RWPE1 (cell line): ENCODE data around the gene SCAPER.
"Not testable (repeated sequence)": the region's sequence is repeated elsewhere in the genome, so short reads cannot be mapped to it uniquely, and the experiment has no call there.

Experiments used
- CTCF ChIA-PET: fragments of 350-600 bp; sonication (Branson Sonifier 250); formaldehyde crosslinking; extraction: SDS; loops from one replicate; lab custom pipeline; 2021; lab: Yijun Ruan, JAX
- POLR2A ChIA-PET: fragments of 400-600 bp; formaldehyde crosslinking; extraction: SDS; loops from one replicate; lab custom pipeline; 2020; ENCODE audit warnings: antibody characterized with exemption; ENCODE audit not compliant: low non-redundant PET; lab: Yijun Ruan, JAX
- DNase-seq: peaks from one replicate; pipeline ENCODE4 v3.0.0; 2012; ENCODE audit warnings: low spot score
- H3K27ac ChIP-seq: fragments of 450-650 bp; 2 replicates; pipeline ENCODE4 v1.5.1; 2017
- TF ChIP-seq, protein P1 (sequence below): fragments of 450-650 bp; conservative IDR thresholded peaks from 2 replicates; pipeline ENCODE4 v1.5.1; 2017; ENCODE audit warnings: low read depth, mild to moderate bottlenecking

The SCAPER gene

DNA sequence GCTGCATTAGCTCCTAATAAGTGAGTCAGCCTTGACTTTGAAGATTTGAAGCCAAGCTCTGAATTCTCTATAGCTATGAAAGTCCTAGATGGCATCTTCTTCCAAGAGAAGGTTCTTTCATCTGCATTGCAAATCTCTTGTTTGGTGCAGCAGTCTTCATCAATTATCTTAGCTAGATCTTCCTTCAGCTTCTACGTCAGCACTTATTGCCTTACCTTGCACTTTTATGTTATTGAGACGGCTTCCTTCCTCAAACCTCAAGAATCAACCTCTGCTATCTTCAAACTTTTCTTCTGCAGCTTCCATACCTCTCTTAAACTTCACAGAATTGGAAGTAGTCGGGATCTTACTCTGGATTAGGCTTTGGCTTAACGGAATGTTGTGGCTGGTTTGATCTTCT is 167.6 kb downstream of the SCAPER start:
- DNase-seq = no peak
- ChIA-PET POLR2A (no interaction called here), CTCF (interaction anchor here (0.6 to 0.7 kb wide), 3 partner anchors 30 to 780 kb away, joined by 4 to 8 read pairs (median 5); no protein-coding TSS in a partner anchor)
- H3K27ac ChIP-seq = no peak overlapping the region
- TF ChIP-seq, protein P1, sequence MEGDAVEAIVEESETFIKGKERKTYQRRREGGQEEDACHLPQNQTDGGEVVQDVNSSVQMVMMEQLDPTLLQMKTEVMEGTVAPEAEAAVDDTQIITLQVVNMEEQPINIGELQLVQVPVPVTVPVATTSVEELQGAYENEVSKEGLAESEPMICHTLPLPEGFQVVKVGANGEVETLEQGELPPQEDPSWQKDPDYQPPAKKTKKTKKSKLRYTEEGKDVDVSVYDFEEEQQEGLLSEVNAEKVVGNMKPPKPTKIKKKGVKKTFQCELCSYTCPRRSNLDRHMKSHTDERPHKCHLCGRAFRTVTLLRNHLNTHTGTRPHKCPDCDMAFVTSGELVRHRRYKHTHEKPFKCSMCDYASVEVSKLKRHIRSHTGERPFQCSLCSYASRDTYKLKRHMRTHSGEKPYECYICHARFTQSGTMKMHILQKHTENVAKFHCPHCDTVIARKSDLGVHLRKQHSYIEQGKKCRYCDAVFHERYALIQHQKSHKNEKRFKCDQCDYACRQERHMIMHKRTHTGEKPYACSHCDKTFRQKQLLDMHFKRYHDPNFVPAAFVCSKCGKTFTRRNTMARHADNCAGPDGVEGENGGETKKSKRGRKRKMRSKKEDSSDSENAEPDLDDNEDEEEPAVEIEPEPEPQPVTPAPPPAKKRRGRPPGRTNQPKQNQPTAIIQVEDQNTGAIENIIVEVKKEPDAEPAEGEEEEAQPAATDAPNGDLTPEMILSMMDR = no peak

DNA sequence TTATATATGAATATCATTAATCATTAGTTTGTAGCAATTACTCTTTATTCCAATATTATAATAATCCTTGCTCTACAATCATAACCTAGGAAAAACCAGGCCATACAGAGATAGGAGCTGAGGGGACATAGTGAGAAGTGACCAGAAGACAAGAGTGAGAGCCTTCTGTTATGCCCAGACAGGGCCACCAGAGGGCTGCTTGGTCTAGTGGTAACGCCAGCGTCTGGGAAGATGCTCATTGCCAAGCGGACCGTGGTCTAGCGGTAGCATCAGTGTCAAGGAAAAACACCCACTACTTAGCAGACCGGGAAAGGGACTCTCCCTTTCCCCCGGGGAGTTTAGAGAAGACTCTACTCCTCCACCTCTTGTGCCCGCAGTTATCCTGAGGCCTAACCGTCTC is 172.8 kb downstream of the SCAPER start:
- CTCF ChIA-PET = interaction anchor here (0.7 kb wide), 2 partner anchors 236 to 268 kb away, joined by 3 read pairs; no protein-coding TSS in a partner anchor
- POLR2A ChIA-PET = not testable (repeated sequence)

DNA sequence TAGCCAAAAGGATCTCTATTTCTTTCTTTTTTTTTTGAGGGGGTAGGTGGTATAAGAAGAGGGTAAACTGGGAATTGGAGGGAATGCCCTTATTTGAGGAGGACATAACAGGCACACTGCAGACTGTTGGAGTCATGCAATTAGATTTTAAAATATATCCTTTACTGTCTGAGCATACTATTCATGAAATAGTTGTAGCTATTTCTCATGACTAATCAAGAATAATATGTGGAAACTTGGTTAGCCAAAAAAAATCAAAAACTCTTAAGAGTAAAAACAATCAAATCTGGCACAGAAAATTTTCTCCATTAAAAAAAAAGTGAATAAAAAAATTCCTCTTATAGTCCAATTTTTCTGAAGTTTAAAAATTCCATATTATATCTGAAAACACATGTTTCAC is 174.9 kb downstream of the SCAPER start:
- ChIA-PET POLR2A (no interaction called here), CTCF (interaction anchor here (0.7 kb wide), 1 partner anchor 17 kb away, joined by 5 read pairs; no protein-coding TSS in a partner anchor)
- DNase-seq = no peak
- no peak overlapping the region for H3K27ac ChIP-seq
- TF ChIP-seq, protein P1 = no peak

More for the DNA sequence above, 172.8 kb downstream of the SCAPER start:
- H3K27ac ChIP-seq, DNase-seq: not testable (repeated sequence)

DNA sequence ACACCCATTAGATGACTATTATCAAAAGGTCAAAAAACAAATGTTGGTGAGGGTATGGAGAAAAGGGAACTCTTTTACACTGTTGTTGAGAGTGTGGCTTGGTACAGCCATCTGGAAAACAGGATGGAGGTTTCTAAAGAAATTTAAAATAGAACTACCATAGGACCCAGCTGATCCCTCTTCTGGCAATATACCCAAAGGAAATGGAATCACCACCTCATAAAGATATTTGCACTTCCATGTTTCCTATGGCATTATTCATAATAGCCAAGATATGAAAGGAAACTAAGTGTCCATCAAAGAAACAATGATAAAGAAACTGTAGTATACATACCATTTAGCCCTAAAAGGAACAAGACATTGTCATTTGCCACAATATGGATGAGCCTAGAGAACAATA is 186.3 kb downstream of the SCAPER start:
- TF ChIP-seq, protein P1 = no peak
- no peak overlapping the region for H3K27ac ChIP-seq
- POLR2A ChIA-PET = no interaction called here
- CTCF ChIA-PET = no interaction called here
- no peak for DNase-seq

DNA sequence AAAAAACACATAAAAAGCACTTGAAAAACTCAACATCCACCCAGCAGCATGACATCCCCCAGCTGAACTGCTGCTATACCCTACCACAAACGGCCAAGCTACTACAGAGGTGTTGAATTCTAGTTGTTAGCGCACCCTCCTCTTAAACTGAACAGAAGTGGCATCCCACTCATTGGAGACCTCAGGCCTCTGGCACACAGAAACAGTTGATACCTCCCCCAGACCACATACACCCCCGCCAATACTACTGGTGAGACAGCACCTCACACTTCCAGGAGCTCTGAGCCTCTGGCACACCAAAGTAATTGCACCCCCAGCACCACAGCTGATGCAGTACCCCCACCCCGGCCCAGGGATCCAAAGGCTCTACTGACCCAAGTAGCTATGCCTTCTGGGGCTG is 190.2 kb downstream of the SCAPER start:
- no peak for DNase-seq
- TF ChIP-seq, protein P1 = no peak
- ChIA-PET CTCF (interaction anchor here (0.6 to 0.9 kb wide), 2 partner anchors 171 to 1462 kb away, joined by 3 read pairs; no protein-coding TSS in a partner anchor), POLR2A (no interaction called here)
- no peak overlapping the region for H3K27ac ChIP-seq

DNA sequence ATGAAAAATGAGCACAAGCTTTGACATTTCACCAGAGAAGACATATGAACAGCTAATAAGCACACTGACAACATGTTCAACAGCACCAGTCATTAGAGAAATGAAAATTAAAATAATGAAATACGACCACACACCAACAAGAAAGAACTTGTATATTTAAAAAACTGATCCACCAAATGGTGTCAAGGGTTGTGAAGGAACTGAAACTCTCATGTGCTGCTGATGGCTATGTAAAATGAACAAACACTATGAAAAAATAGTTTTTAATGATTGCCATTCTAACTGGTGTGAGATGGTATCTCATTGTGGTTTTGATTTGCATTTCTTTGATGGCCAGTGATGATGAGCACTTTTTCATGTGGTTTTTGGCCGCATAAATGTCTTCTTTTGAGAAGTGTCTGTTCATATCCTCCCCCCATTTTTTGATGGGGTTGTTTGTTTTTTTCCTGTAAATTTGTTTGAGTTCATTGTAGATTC is 193.8 kb downstream of the SCAPER start:
- ChIA-PET CTCF (no interaction called here), POLR2A (no interaction called here)
- DNase-seq = no peak
- TF ChIP-seq, protein P1 = no peak
- H3K27ac ChIP-seq = no peak overlapping the region

DNA sequence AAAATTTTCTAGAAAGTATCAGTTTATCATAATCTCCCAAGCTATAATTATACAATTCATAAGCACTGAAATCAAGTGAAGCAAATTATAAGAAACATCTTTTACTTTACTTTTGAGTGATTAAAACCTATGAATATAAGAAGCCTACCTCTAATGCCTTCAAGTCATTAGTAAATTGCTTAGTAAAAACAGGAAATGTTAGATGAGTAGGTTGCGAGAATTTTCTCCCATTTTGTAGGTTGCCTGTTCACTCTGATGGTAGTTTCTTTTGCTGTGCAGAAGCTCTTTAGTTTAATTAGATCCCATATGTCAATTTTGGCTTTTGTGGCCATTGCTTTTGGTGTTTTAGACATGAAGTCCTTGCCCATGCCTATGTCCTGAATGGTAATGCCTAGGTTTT is 201.1 kb downstream of the SCAPER start:
- DNase-seq, POLR2A ChIA-PET, H3K27ac ChIP-seq: not testable (repeated sequence)
- CTCF ChIA-PET = interaction anchor here (0.7 kb wide), 1 partner anchor 230 kb away, joined by 4 read pairs; no protein-coding TSS in a partner anchor

DNA sequence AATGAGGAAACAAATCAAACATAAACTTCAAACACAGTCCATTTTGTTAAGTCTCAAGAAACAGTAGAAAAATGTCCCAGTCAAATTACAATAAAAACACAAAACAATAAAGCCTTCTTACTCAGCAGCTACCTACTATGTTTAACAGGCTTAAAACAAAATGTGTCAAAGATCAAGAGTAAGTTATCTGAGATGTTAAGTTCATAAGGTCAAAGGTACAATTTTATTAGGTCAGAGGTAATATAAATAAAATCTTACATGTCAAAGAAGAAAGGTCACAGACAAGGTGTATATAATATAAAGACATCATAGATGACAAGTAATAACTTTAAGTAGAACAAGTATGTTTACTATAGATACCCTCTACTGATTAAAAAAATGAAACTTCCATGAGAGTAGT is 208.3 kb downstream of the SCAPER start:
- DNase-seq = no peak
- ChIA-PET POLR2A (no interaction called here), CTCF (no interaction called here)
- TF ChIP-seq, protein P1 = no peak
- no peak overlapping the region for H3K27ac ChIP-seq

DNA sequence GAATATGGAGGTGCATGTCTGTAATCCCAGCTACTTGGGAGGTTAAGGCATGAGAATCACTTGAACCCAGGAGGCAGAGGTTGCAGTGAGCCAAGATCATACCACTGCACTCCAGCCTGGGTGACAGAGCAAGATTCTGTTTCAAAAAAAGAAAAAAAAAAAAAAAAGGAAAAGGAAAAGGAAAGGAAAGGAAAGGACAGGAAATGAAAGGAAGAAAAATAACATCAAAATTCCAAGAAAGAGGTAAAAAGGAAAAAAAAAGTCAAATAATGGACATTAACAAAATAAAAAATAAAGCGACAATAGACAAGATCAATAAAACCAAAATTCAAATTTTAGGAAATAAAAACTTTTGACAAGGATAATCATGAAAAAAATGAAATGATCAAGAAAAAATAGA is 212.6 kb downstream of the SCAPER start:
- H3K27ac ChIP-seq, DNase-seq, CTCF ChIA-PET, POLR2A ChIA-PET: not testable (repeated sequence)

DNA sequence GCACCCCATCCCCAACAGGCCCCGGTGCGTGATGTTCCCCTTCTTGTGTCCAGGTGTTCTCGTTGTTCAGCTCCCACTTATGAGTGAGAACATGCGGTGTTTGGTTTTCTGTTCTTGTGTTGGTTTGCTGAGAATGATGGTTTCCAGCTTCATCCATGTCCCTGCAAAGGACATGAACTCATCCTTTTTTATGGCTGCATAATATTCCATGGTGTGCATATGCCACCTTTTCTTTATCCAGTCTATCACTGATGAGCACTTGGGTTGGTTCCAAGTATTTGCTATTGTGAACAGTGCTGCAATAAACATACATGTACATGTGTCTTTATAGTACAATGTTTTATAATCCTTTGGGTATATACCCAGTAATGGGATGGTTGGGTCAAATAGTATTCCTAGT is 217.5 kb downstream of the SCAPER start:
- H3K27ac ChIP-seq, DNase-seq, CTCF ChIA-PET, POLR2A ChIA-PET: not testable (repeated sequence)
